Spleen (tissue), 11 donors: ENCODE data around the gene FOSB. TPM values are rescaled to one million over a fixed set of nuclear protein-coding genes. Genes with fewer than 3 reads are reported as not detected.

Experiments used
- DNase-seq: peaks from one replicate; pipeline ENCODE4 v3.0.0-alpha.2; 2020
- H3K27ac ChIP-seq, 8 donors: fragments of 200-600 bp; sonication (generic) in 7 of 8; 1 replicate in 4 of 8; 2 replicates in 4 of 8; pipeline versions ENCODE4 v1.5.0 to v1.8.0; 2016 to 2021; ENCODE audit warnings: inconsistent platforms in 4 of 8, mild to moderate bottlenecking in 4 of 8, moderate library complexity in 1 of 8
- H3K27me3 ChIP-seq, 7 donors: fragments of 200-600 bp; sonication (generic) in 6 of 7; replicated peaks in 1 of 7; 1 replicate in 4 of 7; 2 replicates in 3 of 7; pipeline versions ENCODE4 v1.5.0 to v1.8.0; 2016 to 2021; ENCODE audit warnings: inconsistent platforms in 3 of 7, mild to moderate bottlenecking in 1 of 7
- H3K36me3 ChIP-seq, 6 donors: fragments of 200-600 bp; sonication (generic) in 5 of 6; 1 replicate in 4 of 6; 2 replicates in 2 of 6; pipeline versions ENCODE4 v1.5.0 to v1.8.0; 2016 to 2021; ENCODE audit warnings: inconsistent platforms in 2 of 6
- H3K4me1 ChIP-seq, 6 donors: fragments of 200-600 bp; sonication (generic) in 5 of 6; 1 replicate in 3 of 6; 2 replicates in 3 of 6; pipeline versions ENCODE4 v1.5.0 to v1.8.0; 2016 to 2021; ENCODE audit warnings: inconsistent platforms in 3 of 6
- H3K4me3 ChIP-seq, 8 donors: fragments of 200-600 bp; sonication (generic) in 7 of 8; 1 replicate in 4 of 8; 2 replicates in 4 of 8; pipeline versions ENCODE4 v1.5.0 to v1.8.0; 2016 to 2021; ENCODE audit warnings: inconsistent platforms in 4 of 8, mild to moderate bottlenecking in 4 of 8, moderate library complexity in 2 of 8
- H3K9me3 ChIP-seq, 8 donors: fragments of 200-600 bp; sonication (generic) in 7 of 8; 1 replicate in 4 of 8; 2 replicates in 4 of 8; pipeline versions ENCODE4 v1.5.0 to v1.8.0; 2016 to 2021; ENCODE audit warnings: inconsistent platforms in 4 of 8
- CTCF ChIP-seq, 11 experiments: fragments of 200-600 bp in 7 of 11; fragments of 450-650 bp in 4 of 11; sonication (generic) in 4 of 11; IDR thresholded peaks in 8 of 11; conservative IDR thresholded peaks in 3 of 11; 1 replicate in 7 of 11; 2 replicates in 4 of 11; pipeline versions ENCODE4 v1.4.0 to v1.8.0; 2016 to 2021; ENCODE audit warnings: antibody characterized with exemption in 11 of 11, inconsistent platforms in 4 of 11, mild to moderate bottlenecking in 1 of 11
- POLR2A ChIP-seq, 3 donors: fragments of 450-650 bp; IDR thresholded peaks; one replicate each; pipeline ENCODE4 v1.5.1; 2017; ENCODE audit warnings: antibody characterized with exemption in 3 of 3, mild to moderate bottlenecking in 1 of 3
- POLR2AphosphoS5 ChIP-seq, 3 donors: sonication (generic); formaldehyde crosslinking; IDR thresholded peaks; one replicate each; pipeline ENCODE4 v1.5.1; 2017; ENCODE audit warnings: antibody characterized with exemption in 3 of 3
- WGBS, 5 donors: extraction: QIAGEN DNeasy Blood & Tissue Kit in 3 of 5; methylation state at CpG; one replicate each; pipeline versions ENCODE4 v1.1.5 to v1.1.7; 2013 to 2018; 5-methylcytosine and 5-hydroxymethylcytosine counted together
- intact Hi-C: fragments of 100-400 bp; cut with DNase I; formaldehyde crosslinking; loops from one replicate; pipeline ENCODE4 v1.15.0; 2023; ENCODE audit warnings: low total_unique reads
- polyA plus RNA-seq, 3 donors: library from polyadenylated mRNA; stranded (reverse); fragments of 200-250 nt; gene quantifications; one replicate each; pipeline ENCODE4 v1.2.1, GENCODE V29; 2013
- total RNA-seq, 7 donors: library from RNA; depleted of rRNA in 3 of 7; stranded (reverse); fragments of >200 nt in 3 of 7; fragmentation: NEBNext Ultra II Directional in 4 of 7; extraction: Animal tissue kit (Norgen Biotek cat#: 25700) in 4 of 7; gene quantifications; one replicate each; pipeline versions ENCODE4 v1.1.0 to v1.2.1, GENCODE V29; 2016 to 2021
- donor health status: healthy with polysubstance abuse.
- donor health status: DM: no; HTN: no; CAD: no; lungs with moderate emphysema.
- donor health status: DM: no; HTN: no; CAD: no.
- donor health status: Bipolar disorder and iron deficiency.
- donor health status: healthy.
- donor health status: DM: no; HTN: no; CAD: no.
- donor health status: DM: yes; HTN: yes; CAD: no.

Gene FOSB
- total and polyA plus RNA-seq, 10 donors = 0.42 to 41.7 (median 1.5) TPM

- no peaks in the 10 kb centered on the region for H3K9me3 ChIP-seq
- no peaks in the 10 kb centered on the region for H3K36me3 ChIP-seq
- DNase-seq = no peak
- H3K4me1 ChIP-seq = peaks cover 5 to 22% (median 13%) of the 10 kb centered on the region in 6 donors
- H3K27me3 ChIP-seq = peaks cover 0 to 28% (median 0%) of the 10 kb centered on the region in 7 donors
- intact Hi-C loops = no loop called here
- WGBS, 5 donors = 77 to 88% (median 82%) methylated on average over 4 of the region's 4 CpGs
- no peak overlapping the region for H3K4me3 ChIP-seq
- TF ChIP-seq POLR2A (IDR thresholded peaks at IDR 0.05) = no peak
- no peak for TF ChIP-seq CTCF (IDR thresholded peaks at IDR 0.05 in 8 of 11, conservative IDR thresholded peaks at IDR 0.05 in 3 of 11)
- no peak for TF ChIP-seq POLR2AphosphoS5 (IDR thresholded peaks at IDR 0.05)
- H3K27ac ChIP-seq = no peak overlapping the region
Observed at GRCh38 chr19:45463241-45463640, 4.6 kb upstream of the FOSB start.

GRCh38 chr19:45464274-45464673, 3.5 kb upstream of the FOSB start:
- no peak for DNase-seq
- Histone ChIP-seq H3K4me1 (peaks cover 8 to 31% (median 20%) of the 10 kb centered on the region in 6 donors), H3K36me3 (no peaks in the 10 kb centered on the region), H3K4me3 (no peak overlapping the region), H3K9me3 (no peaks in the 10 kb centered on the region), H3K27me3 (peaks cover 0 to 28% (median 0%) of the 10 kb centered on the region in 7 donors), H3K27ac (no peak overlapping the region)
- TF ChIP-seq CTCF (IDR thresholded peaks at IDR 0.05 in 8 of 11, conservative IDR thresholded peaks at IDR 0.05 in 3 of 11) = no peak
- TF ChIP-seq POLR2AphosphoS5 (IDR thresholded peaks at IDR 0.05) = no peak
- no peak for TF ChIP-seq POLR2A (IDR thresholded peaks at IDR 0.05)
- intact Hi-C loops = no loop called here
- 81 to 95% (median 91%) methylated on average over 2 of the region's 2 CpGs for WGBS, 5 donors

- TF ChIP-seq CTCF (IDR thresholded peaks at IDR 0.05 in 8 of 11, conservative IDR thresholded peaks at IDR 0.05 in 3 of 11) = no peak
- no peak for TF ChIP-seq POLR2A (IDR thresholded peaks at IDR 0.05)
- Histone ChIP-seq H3K9me3 (no peaks in the 10 kb centered on the region), H3K4me3 (no peak overlapping the region), H3K27ac (no peak overlapping the region), H3K27me3 (peaks cover 0 to 28% (median 0%) of the 10 kb centered on the region in 7 donors), H3K4me1 (peaks cover 9 to 37% (median 24%) of the 10 kb centered on the region in 6 donors), H3K36me3 (no peaks in the 10 kb centered on the region)
- intact Hi-C loops = no loop called here
- 52 to 64% (median 60%) methylated on average over 7 to 8 of the region's 8 CpGs for WGBS, 5 donors
- DNase-seq = no peak
Observed at GRCh38 chr19:45464852-45465441, 2.8 kb upstream of the FOSB start.

GRCh38 chr19:45467115-45467455, 711 bp upstream of the FOSB start:
- intact Hi-C loops = no loop called here
- peaks cover 16 to 53% (median 38%) of the 10 kb centered on the region in 6 donors for H3K4me1 ChIP-seq
- H3K36me3 ChIP-seq = no peaks in the 10 kb centered on the region
- peaks cover 0 to 38% (median 0%) of the 10 kb centered on the region in 7 donors for H3K27me3 ChIP-seq
- peak overlapping the region; percentile 57 to 81 (median 66) for H3K4me3 ChIP-seq
- no peaks in the 10 kb centered on the region for H3K9me3 ChIP-seq
- no peak for DNase-seq
- H3K27ac ChIP-seq = peak overlapping the region; percentile 83 to 98 (median 93)
- no peak for TF ChIP-seq POLR2A (IDR thresholded peaks at IDR 0.05)
- TF ChIP-seq CTCF (IDR thresholded peaks at IDR 0.05 in 8 of 11, conservative IDR thresholded peaks at IDR 0.05 in 3 of 11) = no peak
- TF ChIP-seq POLR2AphosphoS5 (IDR thresholded peaks at IDR 0.05) = no peak
- WGBS, 5 donors = 2 to 4% (median 3%) methylated on average over 11 of the region's 11 CpGs
